Activated CD4-positive, alpha-beta T cell treated with anti-CD3 and anti-CD28 coated beads, Interleukin-2, Interleukin-6, amounts not matched to agents 100 ng/mL and 50 ng/mL, durations not matched to agents 16 hours and 8 hours (primary cell): ENCODE data around the gene ADAMTS10.
"Not testable (repeated sequence)": the region's sequence is repeated elsewhere in the genome, so short reads cannot be mapped to it uniquely, and the experiment has no call there.

Experiments
- DNase-seq: peaks from one replicate; pipeline ENCODE4 v3.0.0-alpha.2; 2020

Gene ADAMTS10

GRCh38 chr19:8610041-8610935 is at the start of gene ADAMTS10:
Gene ADAMTS10 (minus strand): TSS chr19:8610715. CDS start chr19:8605710, 5,005 bp downstream.
- DNase-seq: no peak

- DNase-seq: no peak
Measured at GRCh38 chr19:8659905-8660304, 49.4 kb upstream of the ADAMTS10 start.

- DNase-seq: no peak
Measured at GRCh38 chr19:8657869-8658268, 47.4 kb upstream of the ADAMTS10 start.

GRCh38 chr19:8655340-8655709 is 44.8 kb upstream of the ADAMTS10 start:
- DNase-seq: no peak

GRCh38 chr19:8654591-8655339 is 44.2 kb upstream of the ADAMTS10 start:
- peak; percentile 74 for DNase-seq

GRCh38 chr19:8648240-8648639 is 37.7 kb upstream of the ADAMTS10 start:
- DNase-seq: no peak

- DNase-seq: no peak
Measured at GRCh38 chr19:8643860-8644653, 33.5 kb upstream of the ADAMTS10 start.

- no peak for DNase-seq
Measured at GRCh38 chr19:8642561-8642960, 32.0 kb upstream of the ADAMTS10 start.

GRCh38 chr19:8641908-8642547 is 31.5 kb upstream of the ADAMTS10 start:
- DNase-seq: peak; percentile 21

GRCh38 chr19:8641221-8641907 is 30.8 kb upstream of the ADAMTS10 start:
- no peak for DNase-seq

- no peak for DNase-seq
Measured at GRCh38 chr19:8640402-8641004, 30.0 kb upstream of the ADAMTS10 start.

GRCh38 chr19:8639821-8640401 is 29.4 kb upstream of the ADAMTS10 start:
- no peak for DNase-seq

GRCh38 chr19:8638078-8638619 is 27.6 kb upstream of the ADAMTS10 start:
- no peak for DNase-seq

- not testable (repeated sequence) for DNase-seq
Measured at GRCh38 chr19:8637070-8637469, 26.6 kb upstream of the ADAMTS10 start.

GRCh38 chr19:8635422-8635821 is 24.9 kb upstream of the ADAMTS10 start:
- DNase-seq: no peak

- no peak for DNase-seq
Measured at GRCh38 chr19:8631425-8631819, 20.9 kb upstream of the ADAMTS10 start.

- no peak for DNase-seq
Measured at GRCh38 chr19:8630796-8631424, 20.4 kb upstream of the ADAMTS10 start.

GRCh38 chr19:8629996-8630683 is 19.6 kb upstream of the ADAMTS10 start, which contains the start of gene NFILZ:
Gene NFILZ (plus strand): TSS chr19:8630633. CDS start chr19:8676766, 46,133 bp downstream.
- no peak for DNase-seq

GRCh38 chr19:8629184-8629583 is 18.7 kb upstream of the ADAMTS10 start:
- no peak for DNase-seq

- DNase-seq: no peak
Measured at GRCh38 chr19:8626842-8627241, 16.3 kb upstream of the ADAMTS10 start.
